ENCODE results near the gene NPM1.

NPM1 gene

DNA sequence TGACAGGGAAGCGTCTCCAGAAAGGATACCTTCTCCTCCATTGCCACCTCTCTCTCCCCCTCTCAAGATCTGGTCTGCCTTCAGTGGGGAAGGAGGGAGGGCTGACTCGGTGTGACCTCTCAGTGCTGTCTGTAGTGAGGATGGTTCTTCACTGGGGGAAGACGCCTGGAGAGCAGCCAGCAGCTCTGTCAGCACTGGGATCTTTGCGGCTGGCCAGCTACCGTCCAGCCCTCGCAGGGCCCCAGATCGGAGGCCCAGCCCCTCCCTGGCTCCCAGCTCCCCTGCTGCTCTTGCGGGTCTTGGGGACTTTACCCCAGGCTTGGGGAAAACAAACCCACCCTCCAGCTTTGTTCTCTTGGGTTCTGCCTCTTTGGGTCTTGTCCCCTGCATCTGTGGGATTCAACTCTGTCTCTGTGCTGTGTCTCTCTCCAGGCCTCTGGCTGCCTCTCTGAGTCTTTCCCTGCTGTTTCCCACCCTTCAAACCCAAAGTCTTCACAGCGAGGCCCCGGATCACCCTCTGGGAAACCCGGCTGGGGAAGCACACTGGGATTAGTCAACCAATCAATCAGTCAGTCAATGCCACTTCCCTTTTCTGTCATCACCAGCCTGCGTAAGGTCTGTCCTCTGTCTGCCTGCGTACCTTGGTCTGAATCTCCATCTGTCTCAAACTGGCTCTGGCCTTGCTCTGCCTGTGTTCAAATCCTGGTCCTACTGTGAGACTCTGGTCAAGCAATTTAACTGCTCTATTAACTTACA lies 54.8 kb downstream of the NPM1 start:
- no peaks in the 10 kb centered on the region for H3K9me3 ChIP-seq (ENCODE audit: severe bottlenecking)
- no peak overlapping the region for H3K27ac ChIP-seq
- peak; percentile 23 for DNase-seq
- no peak overlapping the region for H3K4me3 ChIP-seq (ENCODE audit: low read depth, low read length)
- H3K36me3 ChIP-seq = no peaks in the 10 kb centered on the region
- H3K27me3 ChIP-seq (ENCODE audit: insufficient read depth, low read depth, severe bottlenecking) = no peaks in the 10 kb centered on the region
- TF ChIP-seq, protein P1, sequence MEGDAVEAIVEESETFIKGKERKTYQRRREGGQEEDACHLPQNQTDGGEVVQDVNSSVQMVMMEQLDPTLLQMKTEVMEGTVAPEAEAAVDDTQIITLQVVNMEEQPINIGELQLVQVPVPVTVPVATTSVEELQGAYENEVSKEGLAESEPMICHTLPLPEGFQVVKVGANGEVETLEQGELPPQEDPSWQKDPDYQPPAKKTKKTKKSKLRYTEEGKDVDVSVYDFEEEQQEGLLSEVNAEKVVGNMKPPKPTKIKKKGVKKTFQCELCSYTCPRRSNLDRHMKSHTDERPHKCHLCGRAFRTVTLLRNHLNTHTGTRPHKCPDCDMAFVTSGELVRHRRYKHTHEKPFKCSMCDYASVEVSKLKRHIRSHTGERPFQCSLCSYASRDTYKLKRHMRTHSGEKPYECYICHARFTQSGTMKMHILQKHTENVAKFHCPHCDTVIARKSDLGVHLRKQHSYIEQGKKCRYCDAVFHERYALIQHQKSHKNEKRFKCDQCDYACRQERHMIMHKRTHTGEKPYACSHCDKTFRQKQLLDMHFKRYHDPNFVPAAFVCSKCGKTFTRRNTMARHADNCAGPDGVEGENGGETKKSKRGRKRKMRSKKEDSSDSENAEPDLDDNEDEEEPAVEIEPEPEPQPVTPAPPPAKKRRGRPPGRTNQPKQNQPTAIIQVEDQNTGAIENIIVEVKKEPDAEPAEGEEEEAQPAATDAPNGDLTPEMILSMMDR (IDR thresholded peaks at IDR 0.05; ENCODE audit: low read depth, low read length) = no peak

DNA sequence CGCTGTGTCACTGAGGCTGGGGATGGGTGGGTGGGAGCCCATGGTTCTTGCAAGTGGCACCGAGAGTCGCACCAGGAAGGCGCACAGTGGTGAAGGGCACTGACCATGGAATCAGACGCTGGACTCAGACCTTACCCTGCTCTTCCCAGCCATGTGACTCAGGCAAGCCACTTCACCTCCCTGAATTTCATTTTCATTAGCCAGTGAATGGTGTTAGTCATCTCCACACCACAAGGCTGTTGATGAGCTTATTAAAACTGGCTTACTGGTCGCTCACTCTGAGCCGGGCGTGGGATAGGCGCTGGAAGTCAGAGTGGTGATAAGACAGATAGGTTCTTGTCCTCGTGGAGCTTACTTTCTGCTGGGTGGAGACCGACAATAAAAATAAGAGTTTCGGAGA lies 56.9 kb downstream of the NPM1 start:
- no peak overlapping the region for H3K27ac ChIP-seq
- DNase-seq = no peak
- H3K4me3 ChIP-seq (ENCODE audit: low read depth, low read length) = no peak overlapping the region
- H3K36me3 ChIP-seq = no peaks in the 10 kb centered on the region
- no peaks in the 10 kb centered on the region for H3K9me3 ChIP-seq (ENCODE audit: severe bottlenecking)
- H3K27me3 ChIP-seq (ENCODE audit: insufficient read depth, low read depth, severe bottlenecking) = no peaks in the 10 kb centered on the region
- TF ChIP-seq, protein P1 (IDR thresholded peaks at IDR 0.05; ENCODE audit: low read depth, low read length) = no peak

DNA sequence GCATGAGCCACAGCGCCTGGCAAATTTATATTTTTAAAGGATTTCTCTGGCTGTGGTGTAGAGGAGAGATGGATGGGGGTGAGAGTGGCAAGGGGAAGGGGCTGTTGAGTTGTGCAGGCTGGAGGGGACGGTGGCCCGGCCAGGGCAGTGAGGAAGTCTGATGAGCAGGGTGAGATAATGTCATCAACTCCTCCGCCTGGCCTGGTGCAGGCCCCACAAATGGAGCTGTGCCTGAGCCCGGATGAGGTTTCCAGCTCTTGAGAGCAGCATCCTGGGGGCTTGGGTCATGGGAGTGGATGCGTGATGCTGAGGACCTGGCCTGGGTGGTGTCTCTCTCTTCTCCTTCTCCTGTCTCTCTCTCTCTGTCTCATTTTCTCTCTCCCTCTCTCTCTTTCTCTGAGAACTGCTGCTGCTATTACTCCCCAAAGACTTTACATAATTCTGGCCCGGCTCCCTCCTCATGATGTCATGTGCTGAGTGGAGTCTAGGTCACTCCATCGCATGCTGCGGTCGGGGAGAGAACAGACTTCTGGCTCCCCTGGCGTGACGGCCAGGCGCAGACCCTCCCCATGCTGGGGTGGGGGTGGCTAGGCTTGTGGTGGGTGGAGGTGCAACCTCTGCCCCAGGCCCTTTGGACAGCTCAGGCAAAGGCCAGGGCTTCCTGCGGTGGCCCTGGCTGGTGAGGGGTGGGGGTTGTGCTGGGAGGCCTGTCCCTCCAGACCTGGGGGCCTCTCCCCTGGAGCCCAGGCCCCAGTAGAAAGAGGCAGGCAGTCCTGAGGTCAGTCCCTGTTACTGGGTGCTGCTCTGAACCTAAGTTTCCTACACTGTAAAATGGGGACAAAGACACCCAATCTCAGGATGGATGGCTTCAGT lies 58.2 kb downstream of the NPM1 start:
- Histone ChIP-seq H3K36me3 (no peaks in the 10 kb centered on the region), H3K9me3 (ENCODE audit: severe bottlenecking) (no peaks in the 10 kb centered on the region), H3K4me3 (ENCODE audit: low read depth, low read length) (no peak overlapping the region), H3K27ac (no peak overlapping the region), H3K27me3 (ENCODE audit: insufficient read depth, low read depth, severe bottlenecking) (no peaks in the 10 kb centered on the region)
- no peak for DNase-seq
- TF ChIP-seq, protein P1 (IDR thresholded peaks at IDR 0.05; ENCODE audit: low read depth, low read length) = no peak

DNA sequence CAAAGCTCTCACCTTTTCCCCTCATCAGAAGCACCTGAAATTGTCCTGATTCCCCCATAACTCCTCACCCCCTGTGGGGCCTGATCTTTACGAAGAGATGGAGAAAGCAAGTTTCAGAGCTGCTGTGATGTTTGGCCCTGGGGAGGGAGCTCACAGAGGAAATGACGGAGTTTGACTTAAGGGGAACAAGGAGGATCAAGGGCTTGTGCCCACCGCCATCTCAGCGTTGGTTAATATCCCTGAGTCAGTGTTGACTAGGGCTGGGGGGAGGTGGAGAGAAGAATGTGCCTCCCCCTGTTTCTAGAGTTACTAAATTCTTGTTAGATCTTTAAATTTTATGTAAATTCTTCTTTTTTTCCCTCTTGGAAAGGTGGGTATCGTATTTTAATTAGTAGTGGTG lies 59.6 kb downstream of the NPM1 start:
- DNase-seq = no peak
- Histone ChIP-seq H3K36me3 (no peaks in the 10 kb centered on the region), H3K27me3 (ENCODE audit: insufficient read depth, low read depth, severe bottlenecking) (no peaks in the 10 kb centered on the region), H3K4me3 (ENCODE audit: low read depth, low read length) (no peak overlapping the region), H3K27ac (no peak overlapping the region), H3K9me3 (ENCODE audit: severe bottlenecking) (no peaks in the 10 kb centered on the region)
- TF ChIP-seq, protein P1 (IDR thresholded peaks at IDR 0.05; ENCODE audit: low read depth, low read length) = no peak

DNA sequence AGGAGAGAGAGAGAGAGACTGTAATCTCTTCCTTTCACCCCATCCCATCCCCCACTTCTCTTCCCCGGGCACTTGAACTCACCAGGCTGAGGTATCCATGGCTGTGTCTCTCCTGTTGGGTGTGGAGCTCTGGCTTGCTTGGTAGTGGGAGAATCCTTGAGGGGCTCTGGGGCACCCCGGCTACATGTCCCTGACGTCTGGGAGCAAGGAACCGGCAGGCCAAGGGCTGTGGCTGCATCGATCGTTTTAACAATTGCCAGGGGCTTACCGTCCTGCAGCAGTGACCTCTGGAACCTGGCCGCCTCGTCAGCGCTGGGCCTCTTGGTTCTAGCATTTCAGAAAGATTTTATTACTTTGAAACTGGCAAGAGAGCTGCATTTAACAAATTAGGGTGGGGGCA lies 61.8 kb downstream of the NPM1 start:
- Histone ChIP-seq H3K9me3 (ENCODE audit: severe bottlenecking) (no peaks in the 10 kb centered on the region), H3K4me3 (ENCODE audit: low read depth, low read length) (no peak overlapping the region), H3K36me3 (no peaks in the 10 kb centered on the region), H3K27me3 (ENCODE audit: insufficient read depth, low read depth, severe bottlenecking) (no peaks in the 10 kb centered on the region), H3K27ac (no peak overlapping the region)
- TF ChIP-seq, protein P1 (IDR thresholded peaks at IDR 0.05; ENCODE audit: low read depth, low read length) = no peak
- no peak for DNase-seq

All from WERI-Rb-1 (cell line).